SKM-1 treated with dmso at 0.1 percent for 144 hours (cell line): ENCODE results near the gene S100PBP.

ENCODE experiments used
- DNase-seq: peaks from one replicate; lab custom pipeline; 2025; ENCODE audit not compliant: unreplicated experiment; lab: John Stamatoyannopoulos, UW

S100PBP gene

GRCh38 chr1:32817159-32817814 lies at the start of gene S100PBP, which contains the start of gene YARS1:
Gene S100PBP (plus strand): TSS chr1:32817653. CDS start chr1:32826100, 8,447 bp downstream.
Gene YARS1 (minus strand): TSS chr1:32817358. CDS start chr1:32817244, 114 bp downstream.
- peak; percentile 96 for DNase-seq

- no peak for DNase-seq
Measured at GRCh38 chr1:32768110-32768850, 49.2 kb upstream of the S100PBP start.

GRCh38 chr1:32769524-32770220 lies 47.8 kb upstream of the S100PBP start:
- no peak for DNase-seq

GRCh38 chr1:32770221-32770731 lies 47.2 kb upstream of the S100PBP start:
- no peak for DNase-seq

GRCh38 chr1:32770741-32771548 lies 46.5 kb upstream of the S100PBP start:
- DNase-seq = no peak

GRCh38 chr1:32771561-32772280 lies 45.7 kb upstream of the S100PBP start:
- DNase-seq = no peak

- DNase-seq = no peak
Measured at GRCh38 chr1:32772281-32773017, 45.0 kb upstream of the S100PBP start.

GRCh38 chr1:32773018-32773763 lies 44.3 kb upstream of the S100PBP start:
- DNase-seq = peak; percentile 53

- DNase-seq = no peak
Measured at GRCh38 chr1:32773764-32774463, 43.5 kb upstream of the S100PBP start.

- DNase-seq = no peak
Measured at GRCh38 chr1:32774464-32774808, 43.0 kb upstream of the S100PBP start.

GRCh38 chr1:32774950-32775634 lies 42.4 kb upstream of the S100PBP start:
- DNase-seq = no peak

GRCh38 chr1:32775640-32776337 lies 41.7 kb upstream of the S100PBP start:
- no peak for DNase-seq

- DNase-seq = no peak
Measured at GRCh38 chr1:32779242-32779641, 38.2 kb upstream of the S100PBP start.

- DNase-seq = no peak
Measured at GRCh38 chr1:32780005-32780404, 37.4 kb upstream of the S100PBP start.

GRCh38 chr1:32780628-32781234 lies 36.7 kb upstream of the S100PBP start:
- no peak for DNase-seq

GRCh38 chr1:32782086-32782485 lies 35.4 kb upstream of the S100PBP start:
- no peak for DNase-seq

- no peak for DNase-seq
Measured at GRCh38 chr1:32783851-32784250, 33.6 kb upstream of the S100PBP start.
